Gastrocnemius medialis (tissue), 4 donors: ENCODE results near the gene AGTR1. TPM values are rescaled to one million over a fixed set of nuclear protein-coding genes. Genes with fewer than 3 reads are reported as not detected.

Experiments used
- ATAC-seq, 2 donors: fragments of 150-250 bp; one replicate each; pipeline ENCODE4 v1.9.1; 2016
- DNase-seq, 2 donors: peaks; one replicate each; pipeline ENCODE4 v3.0.0-alpha.2; 2019
- H3K27ac ChIP-seq, 4 donors: fragments of 200-600 bp; sonication (generic); 1 replicate in 1 of 4; 2 replicates in 3 of 4; pipeline ENCODE4 v1.5.1; 2016 to 2018; ENCODE audit warnings: mild to moderate bottlenecking in 2 of 4, moderate library complexity in 1 of 4
- H3K27me3 ChIP-seq, 3 donors: fragments of 200-600 bp; sonication (generic) in 2 of 3; 1 replicate in 1 of 3; 2 replicates in 2 of 3; pipeline versions ENCODE4 v1.5.1 to v1.6.0; 2016 to 2019; ENCODE audit warnings: mild to moderate bottlenecking in 1 of 3, moderate library complexity in 1 of 3
- H3K36me3 ChIP-seq, 2 donors: fragments of 200-600 bp; sonication (generic) in 1 of 2; one replicate each; pipeline ENCODE4 v1.5.1; 2017 to 2018
- H3K4me1 ChIP-seq, 2 donors: fragments of 200-600 bp; sonication (generic) in 1 of 2; one replicate each; pipeline ENCODE4 v1.5.1; 2016 to 2017; ENCODE audit warnings: mild to moderate bottlenecking in 2 of 2
- H3K4me3 ChIP-seq, 4 donors: fragments of 200-600 bp; sonication (generic) in 3 of 4; 1 replicate in 1 of 4; 2 replicates in 3 of 4; pipeline ENCODE4 v1.5.1; 2016 to 2019; ENCODE audit warnings: mild to moderate bottlenecking in 2 of 4
- H3K9me3 ChIP-seq, 3 donors: fragments of 200-600 bp; sonication (generic) in 2 of 3; 1 replicate in 1 of 3; 2 replicates in 2 of 3; pipeline ENCODE4 v1.5.1; 2016 to 2019
- CTCF ChIP-seq, 5 experiments: fragments of 450-650 bp in 3 of 5; fragments of 200-600 bp in 2 of 5; sonication (generic) in 2 of 5; IDR thresholded peaks in 4 of 5; conservative IDR thresholded peaks in 1 of 5; 1 replicate in 4 of 5; 2 replicates in 1 of 5; pipeline ENCODE4 v1.5.1; 2016 to 2019; ENCODE audit warnings: antibody characterized with exemption in 5 of 5, mild to moderate bottlenecking in 3 of 5, moderate library complexity in 3 of 5
- POLR2A ChIP-seq, 2 donors: fragments of 450-650 bp; IDR thresholded peaks; one replicate each; pipeline ENCODE4 v1.6.1; 2017; ENCODE audit warnings: antibody characterized with exemption in 2 of 2, mild to moderate bottlenecking in 2 of 2, moderate library complexity in 2 of 2
- in situ Hi-C, 4 donors: fragments of 200-750 bp; cut with MboI; loops; one replicate each; pipeline versions ENCODE4 v1.15.0 to v1.8.0; 2017; ENCODE audit warnings: low sequenced_read_pairs in 4 of 4
- intact Hi-C: fragments of 100-400 bp; cut with DNase I; formaldehyde crosslinking; loops from one replicate; pipeline ENCODE4 v1.15.1; 2023; ENCODE audit warnings: low total_unique reads
- total RNA-seq, 4 donors: library from RNA; depleted of rRNA; stranded (reverse); fragments of >200 nt; gene quantifications; one replicate each; pipeline versions ENCODE4 v1.1.0 to v1.2.3, GENCODE V29; 2016

Gene AGTR1
- total RNA-seq, 4 donors from 2014 or later = 12.7 to 32.1 (median 14.5) TPM

GRCh38 chr3:148763156-148763680 is 65.5 kb downstream of the AGTR1 start:
- intact Hi-C loops (no loop called here), in situ Hi-C loops (no loop called here)
- H3K27me3 ChIP-seq = no peaks in the 10 kb centered on the region
- no peak overlapping the region for H3K27ac ChIP-seq
- H3K36me3 ChIP-seq = no peaks in the 10 kb centered on the region
- DNase-seq (no peak), ATAC-seq (no peak)
- no peak overlapping the region for H3K4me3 ChIP-seq
- no peaks in the 10 kb centered on the region for H3K4me1 ChIP-seq
- TF ChIP-seq CTCF (IDR thresholded peaks at IDR 0.05 in 4 of 5, conservative IDR thresholded peaks at IDR 0.05 in 1 of 5) = no peak
- TF ChIP-seq POLR2A (IDR thresholded peaks at IDR 0.05) = no peak
- H3K9me3 ChIP-seq = no peaks in the 10 kb centered on the region

GRCh38 chr3:148763986-148764935 is 66.6 kb downstream of the AGTR1 start:
- ATAC-seq (no peak), DNase-seq (no peak)
- intact Hi-C loops = no loop called here
- H3K4me1 ChIP-seq = no peaks in the 10 kb centered on the region
- no peak overlapping the region for H3K27ac ChIP-seq
- H3K36me3 ChIP-seq = no peaks in the 10 kb centered on the region
- no peak overlapping the region for H3K4me3 ChIP-seq
- in situ Hi-C loops = no loop called here
- H3K9me3 ChIP-seq = no peaks in the 10 kb centered on the region
- TF ChIP-seq CTCF (IDR thresholded peaks at IDR 0.05 in 4 of 5, conservative IDR thresholded peaks at IDR 0.05 in 1 of 5) (no peak), POLR2A (IDR thresholded peaks at IDR 0.05) (no peak)
- H3K27me3 ChIP-seq = no peaks in the 10 kb centered on the region

GRCh38 chr3:148772361-148772760 is 74.7 kb downstream of the AGTR1 start:
- no peak for ATAC-seq
- no peak overlapping the region for H3K4me3 ChIP-seq
- DNase-seq = no peak
- TF ChIP-seq CTCF (IDR thresholded peaks at IDR 0.05 in 4 of 5, conservative IDR thresholded peaks at IDR 0.05 in 1 of 5) (no peak), POLR2A (IDR thresholded peaks at IDR 0.05) (no peak)
- H3K27me3 ChIP-seq = no peaks in the 10 kb centered on the region
- in situ Hi-C loops (no loop called here), intact Hi-C loops (no loop called here)
- H3K9me3 ChIP-seq = no peaks in the 10 kb centered on the region
- no peak overlapping the region for H3K27ac ChIP-seq
- no peaks in the 10 kb centered on the region for H3K4me1 ChIP-seq
- no peaks in the 10 kb centered on the region for H3K36me3 ChIP-seq

- H3K36me3 ChIP-seq = no peaks in the 10 kb centered on the region
- intact Hi-C loops (no loop called here), in situ Hi-C loops (no loop called here)
- no peak overlapping the region for H3K4me3 ChIP-seq
- no peaks in the 10 kb centered on the region for H3K4me1 ChIP-seq
- H3K9me3 ChIP-seq = no peaks in the 10 kb centered on the region
- no peak for ATAC-seq
- DNase-seq = no peak
- no peak overlapping the region for H3K27ac ChIP-seq
- H3K27me3 ChIP-seq = no peaks in the 10 kb centered on the region
- TF ChIP-seq CTCF (IDR thresholded peaks at IDR 0.05 in 4 of 5, conservative IDR thresholded peaks at IDR 0.05 in 1 of 5) = no peak
These were observed 75.1 kb downstream of the AGTR1 start for GRCh38 chr3:148772835-148773234.
